BJ (cell line): Measurements from ENCODE around the gene DIP2C. TPM values are rescaled to one million over a fixed set of nuclear protein-coding genes. Genes with fewer than 3 reads are reported as not detected.
A peak's percentile ranks its signal among the peaks of the same experiment; 100 is the strongest.

ENCODE experiments used
- CTCF ChIA-PET: fragments of 350-600 bp; formaldehyde crosslinking; extraction: SDS; loops from one replicate; lab custom pipeline; 2021; ENCODE audit warnings: antibody characterized with exemption, inconsistent platforms; lab: Yijun Ruan, JAX
- POLR2A ChIA-PET: fragments of 300-600 bp; sonication (Branson Sonifier 250); formaldehyde crosslinking; extraction: SDS; loops from one replicate; lab custom pipeline; 2021; ENCODE audit warnings: antibody characterized with exemption; lab: Charles Lee
- DNase-seq: peaks from one replicate; pipeline ENCODE4 v3.0.0-alpha.2; 2011; ENCODE audit warnings: low read depth
- H3K27me3 ChIP-seq: 2 replicates; pipeline ENCODE4 v1.6.0; 2011; ENCODE audit warnings: low read length; ENCODE audit not compliant: control insufficient read depth, insufficient read depth
- H3K36me3 ChIP-seq: 2 replicates; pipeline ENCODE4 v1.5.1; 2011; ENCODE audit warnings: low read length; ENCODE audit not compliant: control insufficient read depth, insufficient read depth
- H3K4me3 ChIP-seq: 2 replicates; pipeline ENCODE4 v1.5.1; 2011; ENCODE audit warnings: low read depth, mild to moderate bottlenecking, control low read depth, low read length
- polyA minus RNA-seq: library from RNA; depleted of rRNA, polyadenylated mRNA; stranded (reverse); fragments of >200 nt; gene quantifications from 2 replicates; pipeline ENCODE4 v1.2.3, GENCODE V29; 2011; rRNA and poly(A)+ RNA removed
- polyA plus RNA-seq: library from polyadenylated mRNA; depleted of rRNA; stranded (reverse); fragments of >200 nt; gene quantifications from 2 replicates; pipeline ENCODE4 v1.2.3, GENCODE V29; 2011; rRNA removed
- TF ChIP-seq, protein P1 (sequence below): IDR thresholded peaks from 2 replicates; pipeline ENCODE4 v1.5.1; 2011; ENCODE audit warnings: low read depth, mild to moderate bottlenecking, control low read depth, inconsistent platforms, low read length, moderate library complexity; ENCODE audit not compliant: insufficient read depth

DIP2C gene
- polyA plus RNA-seq (6.7 and 9.3 TPM in 2 replicates), polyA minus RNA-seq (9.8 and 18.6 TPM in 2 replicates)

GRCh38 chr10:689452-690371, at the start of gene DIP2C:
TSS of gene DIP2C (minus strand) at chr10:689668. CDS start at chr10:689578, 90 bp downstream.
- Histone ChIP-seq H3K4me3 (peak within 1 kb of the TSS; percentile 86), H3K27me3 (no peaks in the 10 kb centered on the region), H3K36me3 (no peaks in the 10 kb centered on the region)
- ChIA-PET CTCF (no interaction called here), POLR2A (no interaction called here)
- TF ChIP-seq, protein P1, sequence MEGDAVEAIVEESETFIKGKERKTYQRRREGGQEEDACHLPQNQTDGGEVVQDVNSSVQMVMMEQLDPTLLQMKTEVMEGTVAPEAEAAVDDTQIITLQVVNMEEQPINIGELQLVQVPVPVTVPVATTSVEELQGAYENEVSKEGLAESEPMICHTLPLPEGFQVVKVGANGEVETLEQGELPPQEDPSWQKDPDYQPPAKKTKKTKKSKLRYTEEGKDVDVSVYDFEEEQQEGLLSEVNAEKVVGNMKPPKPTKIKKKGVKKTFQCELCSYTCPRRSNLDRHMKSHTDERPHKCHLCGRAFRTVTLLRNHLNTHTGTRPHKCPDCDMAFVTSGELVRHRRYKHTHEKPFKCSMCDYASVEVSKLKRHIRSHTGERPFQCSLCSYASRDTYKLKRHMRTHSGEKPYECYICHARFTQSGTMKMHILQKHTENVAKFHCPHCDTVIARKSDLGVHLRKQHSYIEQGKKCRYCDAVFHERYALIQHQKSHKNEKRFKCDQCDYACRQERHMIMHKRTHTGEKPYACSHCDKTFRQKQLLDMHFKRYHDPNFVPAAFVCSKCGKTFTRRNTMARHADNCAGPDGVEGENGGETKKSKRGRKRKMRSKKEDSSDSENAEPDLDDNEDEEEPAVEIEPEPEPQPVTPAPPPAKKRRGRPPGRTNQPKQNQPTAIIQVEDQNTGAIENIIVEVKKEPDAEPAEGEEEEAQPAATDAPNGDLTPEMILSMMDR: no peak
- DNase-seq: no peak

- Histone ChIP-seq H3K27me3 (peaks cover 8% of the 10 kb centered on the region), H3K36me3 (no peaks in the 10 kb centered on the region), H3K4me3 (no peak overlapping the region)
- DNase-seq: peak; percentile 9
- ChIA-PET POLR2A (no interaction called here), CTCF (no interaction called here)
- TF ChIP-seq, protein P1: no peak
These were observed 45.0 kb upstream of the DIP2C start for GRCh38 chr10:734481-734880.

GRCh38 chr10:733086-733485, 43.6 kb upstream of the DIP2C start:
- Histone ChIP-seq H3K27me3 (peaks cover 6% of the 10 kb centered on the region), H3K36me3 (no peaks in the 10 kb centered on the region), H3K4me3 (no peak overlapping the region)
- DNase-seq: no peak
- ChIA-PET POLR2A (no interaction called here), CTCF (no interaction called here)
- TF ChIP-seq, protein P1: no peak

DNA sequence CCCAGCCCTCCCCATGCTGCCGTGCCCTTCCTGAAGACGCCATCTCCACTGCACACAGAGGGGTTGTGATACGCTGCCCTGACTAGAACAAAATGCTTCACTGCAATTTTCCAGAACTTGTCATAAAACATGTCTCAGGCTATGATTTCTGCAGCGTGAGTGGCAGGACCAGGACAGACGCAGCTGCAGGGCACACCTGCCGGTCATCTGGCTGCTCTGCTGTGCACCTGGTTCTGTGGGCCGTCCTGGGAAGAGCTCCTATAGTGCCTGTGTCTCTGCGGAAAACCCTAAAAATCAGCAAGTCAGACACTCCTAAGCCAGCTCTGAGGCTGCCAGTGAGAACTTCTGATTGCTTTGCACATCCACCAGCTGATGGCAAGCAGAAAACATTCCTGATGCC, 39.7 kb upstream of the DIP2C start:
- Histone ChIP-seq H3K27me3 (peaks cover 6% of the 10 kb centered on the region), H3K4me3 (no peak overlapping the region), H3K36me3 (no peaks in the 10 kb centered on the region)
- POLR2A ChIA-PET: no interaction called here
- CTCF ChIA-PET: no interaction called here
- TF ChIP-seq, protein P1: no peak
- no peak for DNase-seq

DNA sequence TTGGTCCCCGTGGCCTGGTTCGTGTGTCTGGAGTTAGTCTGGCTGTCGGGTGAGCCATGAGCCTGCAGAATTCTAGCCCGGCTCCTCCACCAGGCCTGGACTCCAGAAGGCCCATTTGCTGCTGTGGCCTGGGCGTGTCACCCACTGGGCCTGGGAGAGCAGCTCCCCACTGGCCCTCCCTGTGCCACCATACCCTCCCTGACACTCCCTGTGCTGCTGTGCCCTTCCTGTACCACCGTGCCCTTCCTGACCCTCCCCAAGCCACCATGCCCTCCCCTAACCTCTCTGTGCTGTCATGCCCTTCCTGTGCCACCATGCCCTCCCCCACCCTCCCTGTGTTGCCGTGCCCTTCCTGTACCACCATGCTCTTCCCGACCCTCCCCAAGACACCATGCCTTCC, 39.1 kb upstream of the DIP2C start:
- ChIA-PET POLR2A (no interaction called here), CTCF (no interaction called here)
- H3K36me3 ChIP-seq: no peaks in the 10 kb centered on the region
- H3K27me3 ChIP-seq: peaks cover 6% of the 10 kb centered on the region
- DNase-seq: no peak
- TF ChIP-seq, protein P1: no peak
- H3K4me3 ChIP-seq: no peak overlapping the region
